ENCODE results near the gene PDHA1. TPM values are rescaled to one million over a fixed set of nuclear protein-coding genes. Genes with fewer than 3 reads are reported as not detected.

The PDHA1 gene
- total and polyA plus RNA-seq, 2 experiments from 2014 or later, result 77.3 to 257 TPM

DNA sequence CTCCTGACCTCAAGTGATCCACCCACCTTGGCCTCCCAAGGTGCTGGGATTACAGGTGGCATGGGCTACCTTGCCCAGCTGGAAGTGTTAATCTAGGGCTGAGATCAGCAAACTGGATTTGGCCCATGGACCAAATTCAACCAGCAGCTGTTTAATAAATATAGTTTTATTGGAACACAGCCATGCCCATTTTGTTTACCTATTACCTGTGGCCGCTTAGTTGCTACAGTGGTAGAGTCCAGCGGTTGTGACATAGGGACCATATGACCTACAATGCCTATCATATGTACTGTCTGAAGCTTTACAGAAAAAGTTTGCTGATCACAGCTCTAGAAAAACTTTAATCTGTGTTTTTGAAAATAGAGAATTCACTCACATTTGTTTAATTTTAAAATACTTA lies 17.2 kb upstream of the PDHA1 start (continued):
- TF ChIP-seq ZNF462 (CRISPR knock-in tag; IDR thresholded peaks at IDR 0.05) (no peak), ZNF114 (CRISPR knock-in tag; IDR thresholded peaks at IDR 0.05) (no peak), POLR2AphosphoS5 (IDR thresholded peaks at IDR 0.05; ENCODE audit: low read depth) (no peak), CREB1 (CRISPR knock-in tag; IDR thresholded peaks at IDR 0.05; ENCODE audit: low read depth) (no peak), STAT1 (IDR thresholded peaks at IDR 0.05; ENCODE audit: unreplicated experiment) (no peak), ZNF331 (CRISPR knock-in tag; IDR thresholded peaks at IDR 0.05; ENCODE audit: low read depth) (no peak), EZH2 (IDR thresholded peaks at IDR 0.05; ENCODE audit: low read depth, unreplicated experiment) (no peak), NANOG (IDR thresholded peaks at IDR 0.05; ENCODE audit: borderline replicate concordance) (no peak), ETS1 (IDR thresholded peaks at IDR 0.05) (no peak)
- TF ChIP-seq, protein P1, sequence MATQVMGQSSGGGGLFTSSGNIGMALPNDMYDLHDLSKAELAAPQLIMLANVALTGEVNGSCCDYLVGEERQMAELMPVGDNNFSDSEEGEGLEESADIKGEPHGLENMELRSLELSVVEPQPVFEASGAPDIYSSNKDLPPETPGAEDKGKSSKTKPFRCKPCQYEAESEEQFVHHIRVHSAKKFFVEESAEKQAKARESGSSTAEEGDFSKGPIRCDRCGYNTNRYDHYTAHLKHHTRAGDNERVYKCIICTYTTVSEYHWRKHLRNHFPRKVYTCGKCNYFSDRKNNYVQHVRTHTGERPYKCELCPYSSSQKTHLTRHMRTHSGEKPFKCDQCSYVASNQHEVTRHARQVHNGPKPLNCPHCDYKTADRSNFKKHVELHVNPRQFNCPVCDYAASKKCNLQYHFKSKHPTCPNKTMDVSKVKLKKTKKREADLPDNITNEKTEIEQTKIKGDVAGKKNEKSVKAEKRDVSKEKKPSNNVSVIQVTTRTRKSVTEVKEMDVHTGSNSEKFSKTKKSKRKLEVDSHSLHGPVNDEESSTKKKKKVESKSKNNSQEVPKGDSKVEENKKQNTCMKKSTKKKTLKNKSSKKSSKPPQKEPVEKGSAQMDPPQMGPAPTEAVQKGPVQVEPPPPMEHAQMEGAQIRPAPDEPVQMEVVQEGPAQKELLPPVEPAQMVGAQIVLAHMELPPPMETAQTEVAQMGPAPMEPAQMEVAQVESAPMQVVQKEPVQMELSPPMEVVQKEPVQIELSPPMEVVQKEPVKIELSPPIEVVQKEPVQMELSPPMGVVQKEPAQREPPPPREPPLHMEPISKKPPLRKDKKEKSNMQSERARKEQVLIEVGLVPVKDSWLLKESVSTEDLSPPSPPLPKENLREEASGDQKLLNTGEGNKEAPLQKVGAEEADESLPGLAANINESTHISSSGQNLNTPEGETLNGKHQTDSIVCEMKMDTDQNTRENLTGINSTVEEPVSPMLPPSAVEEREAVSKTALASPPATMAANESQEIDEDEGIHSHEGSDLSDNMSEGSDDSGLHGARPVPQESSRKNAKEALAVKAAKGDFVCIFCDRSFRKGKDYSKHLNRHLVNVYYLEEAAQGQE (IDR thresholded peaks at IDR 0.05; ENCODE audit: unreplicated experiment), result no peak

All from GM23338 (cell line).